H1 (cell line): ENCODE results near the gene WIPF3. TPM values are rescaled to one million over a fixed set of nuclear protein-coding genes. Genes with fewer than 3 reads are reported as not detected.

ENCODE experiments used
- CTCF ChIA-PET: fragments of 300-600 bp; sonication (Branson Sonifier 250); formaldehyde crosslinking; loops from one replicate; lab custom pipeline; 2021; ENCODE audit not compliant: partially characterized antibody; lab: Charles Lee
- POLR2A ChIA-PET: fragments of 300-600 bp; sonication (Branson Sonifier 250); formaldehyde crosslinking; loops from one replicate; lab custom pipeline; 2021; ENCODE audit warnings: inconsistent platforms; ENCODE audit not compliant: partially characterized antibody; lab: Charles Lee
- DNase-seq, 2 experiments: peaks; one replicate each; pipeline versions ENCODE4 v3.0.0 to v3.0.0-alpha.2; 2010 to 2022; ENCODE audit warnings: low spot score in 2 of 2, low read depth in 1 of 2, mixed read lengths in 1 of 2
- FAIRE-seq: peaks from 2 replicates; lab custom pipeline; 2011; peaks lifted over from hg19 to GRCh38; lab: Jason Lieb, UNC
- H2AFZ ChIP-seq: 2 replicates; pipeline ENCODE4 v1.8.1; 2012; ENCODE audit warnings: low read length, inconsistent platforms
- H2AK5ac ChIP-seq: 2 replicates; pipeline ENCODE4 v1.6.1; 2013; ENCODE audit warnings: low read depth, low read length
- H2BK120ac ChIP-seq: replicated peaks from 2 replicates; pipeline ENCODE3; 2013; ENCODE audit warnings: low read depth, low read length, inconsistent platforms
- H2BK12ac ChIP-seq: 2 replicates; pipeline ENCODE4 v1.6.1; 2013; ENCODE audit warnings: low read depth, low read length
- H2BK15ac ChIP-seq: 2 replicates; pipeline ENCODE4 v1.6.1; 2013; ENCODE audit warnings: low read length
- H2BK20ac ChIP-seq: 2 replicates; pipeline ENCODE4 v1.6.1; 2013; ENCODE audit warnings: low read length
- H2BK5ac ChIP-seq: 2 replicates; pipeline ENCODE4 v1.6.1; 2013; ENCODE audit warnings: low read depth, low read length
- H3K14ac ChIP-seq: 2 replicates; pipeline ENCODE4 v1.6.1; 2013; ENCODE audit warnings: inconsistent platforms; ENCODE audit not compliant: insufficient read length
- H3K18ac ChIP-seq: 2 replicates; pipeline ENCODE4 v1.6.1; 2013; ENCODE audit warnings: low read length; ENCODE audit errors: extremely low read depth
- H3K23ac ChIP-seq: 2 replicates; pipeline ENCODE4 v1.6.1; 2013; ENCODE audit warnings: inconsistent platforms; ENCODE audit not compliant: insufficient read length
- H3K23me2 ChIP-seq: 2 replicates; pipeline ENCODE4 v1.6.1; 2013; ENCODE audit warnings: low read depth, low read length
- H3K27ac ChIP-seq: 2 replicates; pipeline ENCODE4 v1.6.1; 2011; ENCODE audit warnings: low read depth, low read length, inconsistent platforms
- H3K27me3 ChIP-seq, 4 experiments: replicated peaks in 1 of 4; 1 replicate in 1 of 4; 2 replicates in 3 of 4; pipeline versions ENCODE4 v1.6.1 to v1.8.1; 2011 to 2013; ENCODE audit warnings: low read length in 3 of 4, mild to moderate bottlenecking in 3 of 4, inconsistent platforms in 2 of 4, mixed read lengths in 2 of 4, moderate library complexity in 1 of 4; ENCODE audit not compliant: control insufficient read depth in 3 of 4, insufficient read depth in 3 of 4; ENCODE audit errors: extremely low read depth in 1 of 4
- H3K36me3 ChIP-seq, 4 experiments: 2 replicates each; pipeline versions ENCODE4 v1.6.1 to v1.8.1; 2011 to 2013; ENCODE audit warnings: mild to moderate bottlenecking in 4 of 4, low read length in 3 of 4, moderate library complexity in 2 of 4, control low read depth in 1 of 4, inconsistent platforms in 1 of 4; ENCODE audit not compliant: insufficient read depth in 4 of 4, control insufficient read depth in 2 of 4
- H3K4ac ChIP-seq: replicated peaks from 2 replicates; pipeline ENCODE3; 2013; ENCODE audit warnings: low read length, low read depth, mixed read lengths, inconsistent platforms; ENCODE audit not compliant: insufficient read length
- H3K4me1 ChIP-seq, 4 experiments: replicated peaks in 1 of 4; 1 replicate in 1 of 4; 2 replicates in 3 of 4; pipeline versions ENCODE4 v1.6.1 to v1.8.1; 2011 to 2013; ENCODE audit warnings: low read length in 3 of 4, inconsistent platforms in 2 of 4, mixed read lengths in 1 of 4; ENCODE audit not compliant: insufficient read depth in 4 of 4, control insufficient read depth in 3 of 4
- H3K4me2 ChIP-seq, 2 experiments: 2 replicates each; pipeline versions ENCODE4 v1.6.1 to v1.8.1; 2011 to 2013; ENCODE audit warnings: low read depth in 2 of 2, low read length in 2 of 2, control low read depth in 1 of 2, inconsistent platforms in 1 of 2, mild to moderate bottlenecking in 1 of 2; ENCODE audit not compliant: insufficient read depth in 1 of 2
- H3K4me3 ChIP-seq, 4 experiments: fragments of 200-600, 300-600 bp in 1 of 4; sonication (generic), shearing (Covaris generic), sonication (Bioruptor Twin) in 1 of 4; 2 replicates each; pipeline versions ENCODE4 v1.5.1 to v1.8.1; 2011 to 2016; ENCODE audit warnings: low read length in 4 of 4, low read depth in 3 of 4, control low read depth in 2 of 4, inconsistent platforms in 2 of 4, mild to moderate bottlenecking in 2 of 4, mixed read lengths in 1 of 4, moderate library complexity in 1 of 4; ENCODE audit not compliant: insufficient read depth in 2 of 4; ENCODE audit errors: extremely low read depth in 1 of 4
- H3K56ac ChIP-seq: replicated peaks from 2 replicates; pipeline ENCODE3; 2013; ENCODE audit warnings: low read depth, mild to moderate bottlenecking, mixed read lengths, low read length, inconsistent platforms; ENCODE audit not compliant: insufficient read length
- H3K79me1 ChIP-seq: 2 replicates; pipeline ENCODE4 v1.6.1; 2013; ENCODE audit warnings: low read depth, low read length, control low read depth
- H3K79me2 ChIP-seq, 2 experiments: 2 replicates each; pipeline versions ENCODE4 v1.6.1 to v1.8.1; 2012 to 2013; ENCODE audit warnings: low read length in 2 of 2, mild to moderate bottlenecking in 2 of 2, inconsistent platforms in 1 of 2; ENCODE audit not compliant: insufficient read depth in 2 of 2, control insufficient read depth in 1 of 2
- H3K9ac ChIP-seq, 4 experiments: replicated peaks in 1 of 4; 1 replicate in 1 of 4; 2 replicates in 3 of 4; pipeline versions ENCODE4 v1.6.1 to v1.8.1; 2011 to 2013; ENCODE audit warnings: low read depth in 3 of 4, low read length in 3 of 4, control low read depth in 2 of 4, mild to moderate bottlenecking in 2 of 4, moderate library complexity in 2 of 4, inconsistent platforms in 1 of 4; ENCODE audit errors: extremely low read depth in 1 of 4
- H3K9me3 ChIP-seq, 2 experiments: 2 replicates each; pipeline versions ENCODE4 v1.6.1 to v1.8.1; 2012 to 2013; ENCODE audit warnings: mild to moderate bottlenecking in 2 of 2, moderate library complexity in 2 of 2, control low read depth in 1 of 2, inconsistent platforms in 1 of 2, low read depth in 1 of 2, low read length in 1 of 2, mixed read lengths in 1 of 2; ENCODE audit not compliant: insufficient read depth in 2 of 2
- H4K20me1 ChIP-seq, 2 experiments: replicated peaks in 1 of 2; 2 replicates each; pipeline versions ENCODE3 to v1.8.1; 2011 to 2013; ENCODE audit warnings: inconsistent platforms in 2 of 2, low read length in 2 of 2, mild to moderate bottlenecking in 1 of 2; ENCODE audit not compliant: insufficient read depth in 2 of 2, control insufficient read depth in 1 of 2
- H4K5ac ChIP-seq: 2 replicates; pipeline ENCODE4 v1.6.1; 2013; ENCODE audit warnings: low read length, low read depth, mixed read lengths, inconsistent platforms; ENCODE audit not compliant: insufficient read length
- H4K8ac ChIP-seq: 2 replicates; pipeline ENCODE4 v1.8.0; 2013; ENCODE audit warnings: mild to moderate bottlenecking, moderate library complexity, low read length, inconsistent platforms; ENCODE audit not compliant: insufficient read depth; ENCODE audit errors: extremely low read depth
- H4K91ac ChIP-seq: replicated peaks from 2 replicates; pipeline ENCODE3; 2013; ENCODE audit warnings: low read length, mixed read lengths, inconsistent platforms; ENCODE audit not compliant: insufficient read length
- CEBPB ChIP-seq: IDR thresholded peaks from 2 replicates; pipeline ENCODE4 v1.6.1; 2012; ENCODE audit warnings: low read depth, low read length
- E2F6 ChIP-seq: IDR thresholded peaks from 2 replicates; pipeline ENCODE4 v1.6.1; 2012; ENCODE audit warnings: inconsistent platforms
- HDAC2 ChIP-seq, 2 experiments: fragments of 300-600 bp in 1 of 2; sonication (generic) in 1 of 2; IDR thresholded peaks; 2 replicates each; pipeline ENCODE4 v1.6.1; 2011 to 2012; ENCODE audit warnings: low read depth in 2 of 2, low read length in 2 of 2, mild to moderate bottlenecking in 2 of 2, moderate library complexity in 2 of 2, borderline replicate concordance in 1 of 2, inconsistent platforms in 1 of 2
- JUN ChIP-seq: IDR thresholded peaks from 2 replicates; pipeline ENCODE4 v1.6.1; 2011; ENCODE audit warnings: low read depth, mild to moderate bottlenecking, improper control_type of control experiment, low read length
- KDM1A ChIP-seq: fragments of 200-600, 300-600 bp; sonication (generic); IDR thresholded peaks from 2 replicates; pipeline ENCODE4 v1.7.1; 2016; ENCODE audit warnings: mild to moderate bottlenecking, low read length, borderline replicate concordance
- MAFK ChIP-seq: IDR thresholded peaks from 2 replicates; pipeline ENCODE4 v1.6.1; 2012; ENCODE audit warnings: low read depth, mild to moderate bottlenecking, improper control_type of control experiment, low read length
- RNF2 ChIP-seq: fragments of 200-900, 300-1000 bp; sonication (generic); IDR thresholded peaks from 2 replicates; pipeline ENCODE4 v1.7.1; 2016; ENCODE audit warnings: borderline replicate concordance, low read depth, mild to moderate bottlenecking, antibody characterized with exemption, low read length; ENCODE audit not compliant: poor library complexity, severe bottlenecking; ENCODE audit errors: missing control alignments
- SIRT6 ChIP-seq: IDR thresholded peaks from one replicate; pipeline ENCODE4 v1.7.1; 2012; ENCODE audit warnings: low read length, inconsistent platforms
- USF2 ChIP-seq: IDR thresholded peaks from 2 replicates; pipeline ENCODE4 v1.6.1; 2011; ENCODE audit warnings: low read length, improper control_type of control experiment
- WGBS, 2 experiments: shearing (Covaris generic) in 1 of 2; methylation state at CpG; one replicate each; pipeline versions ENCODE4 v1.1.6 to v1.1.7; 2013 to 2015; ENCODE audit warnings: low lambda C conversion rate in 2 of 2, mixed read lengths in 2 of 2, inconsistent platforms in 1 of 2, low coverage in 1 of 2, missing lambda C conversion rate in 1 of 2; ENCODE audit not compliant: insufficient replicate concordance in 2 of 2, insufficient coverage in 1 of 2, insufficient read length in 1 of 2; ENCODE audit errors: extremely low coverage in 1 of 2, missing lambda C conversion rate in 1 of 2; 5-methylcytosine and 5-hydroxymethylcytosine counted together
- polyA plus RNA-seq, 7 experiments: library from polyadenylated mRNA; depleted of rRNA in 3 of 7; stranded (reverse) in 5 of 7; unstranded in 2 of 7; fragments of >200 nt in 5 of 7; fragments of 200-250 nt in 2 of 7; gene quantifications; 1 replicate in 5 of 7; 2 replicates in 1 of 7; 4 replicates in 1 of 7; pipeline versions ENCODE4 v1.2.1 to v1.2.3, GENCODE V29; 2011 to 2013; ENCODE audit warnings: missing spikeins in 2 of 7, mixed read lengths in 2 of 7
- total RNA-seq: library from RNA; stranded (reverse); fragmentation: NEBNext Ultra II Directional; extraction: Animal tissue kit (Norgen Biotek cat#: 25700); gene quantifications from 2 replicates; pipeline ENCODE4 v1.2.1, GENCODE V29; 2021

WIPF3 gene
- total and polyA plus RNA-seq, 2 of the 8 experiments (the other 6 are each of a cell fraction or from before 2014, with no cell fraction given) = 5.0 to 12.1 TPM

- Histone ChIP-seq H3K79me2 (no peaks in the 10 kb centered on the region), H2BK5ac (no peak overlapping the region), H2AK5ac (no peak overlapping the region), H3K9me3 (no peaks in the 10 kb centered on the region), H3K56ac (no peak overlapping the region), H3K36me3 (peaks cover under 1 to 22% (median 3%) of the 10 kb centered on the region in 4 experiments; a peak in 5 of 8 replicates), H3K14ac (no peak overlapping the region), H3K9ac (no peak overlapping the region; a peak in 1 of 7 replicates), H3K27me3 (no peaks in the 10 kb centered on the region), H3K4me2 (no peak overlapping the region), H3K18ac (no peak overlapping the region), H2BK12ac (no peak overlapping the region), H4K20me1 (peaks cover 4% of the 10 kb centered on the region in 2 experiments), H2BK15ac (no peak overlapping the region), H2BK120ac (no peak overlapping the region), H4K91ac (no peak overlapping the region), H3K23ac (no peak overlapping the region), H2BK20ac (no peak overlapping the region), H4K8ac (no peak overlapping the region), H3K4me1 (no peaks in the 10 kb centered on the region; a peak in 1 of 7 replicates), H3K27ac (no peak overlapping the region; the same call in 1 of the 2 replicates), H3K79me1 (no peaks in the 10 kb centered on the region; the same call in 1 of the 2 replicates), H2AFZ (no peak overlapping the region), H3K23me2 (no peaks in the 10 kb centered on the region; the same call in 1 of the 2 replicates), H4K5ac (no peak overlapping the region), H3K4me3 (no peak overlapping the region), H3K4ac (no peak overlapping the region)
- CTCF ChIA-PET = interaction anchor here (0.7 to 1.4 kb wide), 4 partner anchors 9 to 1007 kb away, joined by 3 to 5 read pairs (median 4); no protein-coding TSS in a partner anchor
- no peak for DNase-seq
- POLR2A ChIA-PET = no interaction called here
- 80% methylated on average over 17 of the region's 17 CpGs; no CpG with 5 or more reads in 1 of the 2 experiments for WGBS, 2 experiments
- no peak for FAIRE-seq
- TF ChIP-seq KDM1A = no peak
- TF ChIP-seq MAFK = no peak
- TF ChIP-seq USF2 = no peak
- no peak for TF ChIP-seq CEBPB
- no peak for TF ChIP-seq JUN
- TF ChIP-seq SIRT6 = no peak
- TF ChIP-seq HDAC2 (IDR thresholded peaks at IDR 0.05; ENCODE audit: borderline replicate concordance in 1 of 2, low read depth in 2 of 2, low read length in 2 of 2) = no peak
- no peak for TF ChIP-seq E2F6
- TF ChIP-seq RNF2 = no peak
Observed at GRCh38 chr7:29929018-29929807, 122.9 kb downstream of the WIPF3 start.
